PC-3 (cell line): ENCODE results near the gene DSEL. TPM values are rescaled to one million over a fixed set of nuclear protein-coding genes. Genes with fewer than 3 reads are reported as not detected.

Experiments
- ATAC-seq: fragments of 200-7000 bp; cut with Tn5 transposase; 2 replicates; pipeline ENCODE4 v1.9.1; 2020; ENCODE audit warnings: mild to moderate bottlenecking, moderate library complexity
- BruUV-seq: library from RNA; stranded (reverse); fragments of 400-500 nt; replicated peaks from 2 replicates; lab custom pipeline; 2021; lab: Mats Ljungman, UMichigan
- CTCF ChIA-PET: fragments of 300-600 bp; sonication (Branson Sonifier 250); formaldehyde crosslinking; loops from one replicate; lab custom pipeline; 2022; ENCODE audit warnings: antibody characterized with exemption; lab: Charles Lee
- POLR2A ChIA-PET: fragments of 300-600 bp; sonication (Branson Sonifier 250); formaldehyde crosslinking; loops from one replicate; lab custom pipeline; 2022; ENCODE audit warnings: antibody characterized with exemption; ENCODE audit not compliant: unreplicated experiment; lab: Charles Lee
- DNase-seq: peaks from one replicate; pipeline ENCODE4 v3.0.0-alpha.2; 2015
- H2AFZ ChIP-seq: fragments of 300-600 bp; sonication (generic); 2 replicates; pipeline ENCODE4 v1.6.0; 2016; ENCODE audit warnings: antibody characterized with exemption, low read length
- H3F3A ChIP-seq: fragments of 300-600 bp; sonication (generic); one replicate; pipeline ENCODE4 v1.6.0; 2017; ENCODE audit warnings: antibody characterized with exemption, low read length, control low read depth, mild to moderate bottlenecking; ENCODE audit not compliant: unreplicated experiment
- H3K27ac ChIP-seq: fragments of 300-600 bp; sonication (generic); 2 replicates; pipeline ENCODE4 v1.5.1; 2016; ENCODE audit warnings: mild to moderate bottlenecking, low read length
- H3K27me3 ChIP-seq: fragments of 300-600 bp; sonication (generic); 2 replicates; pipeline ENCODE4 v1.6.1; 2016; ENCODE audit warnings: low read length, mixed read lengths
- H3K36me3 ChIP-seq: fragments of 300-600 bp; sonication (generic); 2 replicates; pipeline ENCODE4 v1.6.1; 2016; ENCODE audit warnings: low read depth, mixed run types, low read length, mixed read lengths
- H3K4me1 ChIP-seq: fragments of 300-600 bp; sonication (generic); 2 replicates; pipeline ENCODE4 v1.5.1; 2016; ENCODE audit warnings: low read length; ENCODE audit not compliant: insufficient read depth
- H3K4me2 ChIP-seq: fragments of 300-600 bp; sonication (generic); 2 replicates; pipeline ENCODE4 v1.6.0; 2016; ENCODE audit warnings: low read length
- H3K4me3 ChIP-seq: fragments of 300-600 bp; sonication (generic); 2 replicates; pipeline ENCODE4 v1.5.1; 2016; ENCODE audit warnings: mild to moderate bottlenecking, low read length, mixed read lengths
- H3K79me2 ChIP-seq: fragments of 300-600 bp; sonication (generic); 2 replicates; pipeline ENCODE4 v1.6.1; 2017; ENCODE audit warnings: low read length, mixed read lengths
- H3K9ac ChIP-seq: fragments of 300-600 bp; sonication (generic); 2 replicates; pipeline ENCODE4 v1.6.0; 2016; ENCODE audit warnings: mild to moderate bottlenecking, low read length
- H3K9me2 ChIP-seq: fragments of 300-600 bp; sonication (generic); replicated peaks from 2 replicates; pipeline ENCODE4 v1.6.1; 2016; ENCODE audit warnings: mixed run types, low read length, mixed read lengths
- H3K9me3 ChIP-seq: fragments of 300-600 bp; sonication (generic); 2 replicates; pipeline ENCODE4 v1.6.1; 2016; ENCODE audit warnings: low read length, mixed read lengths
- H4K20me1 ChIP-seq: fragments of 300-600 bp; sonication (generic); 2 replicates; pipeline ENCODE4 v1.6.1; 2016; ENCODE audit warnings: low read length, mixed read lengths
- CTCF ChIP-seq: fragments of 300-600 bp; sonication (generic); conservative IDR thresholded peaks from 2 replicates; pipeline ENCODE4 v1.5.1; 2017; ENCODE audit warnings: antibody characterized with exemption, low read depth, mild to moderate bottlenecking, low read length
- EZH2 ChIP-seq: fragments of 300-600 bp; sonication (generic); IDR thresholded peaks from one replicate; pipeline ENCODE4 v1.6.1; 2017; ENCODE audit warnings: antibody characterized with exemption, mild to moderate bottlenecking, low read length; ENCODE audit not compliant: unreplicated experiment
- EZH2phosphoT487 ChIP-seq: fragments of 300-600 bp; sonication (generic); IDR thresholded peaks from 2 replicates; pipeline ENCODE4 v1.6.1; 2018; ENCODE audit warnings: mild to moderate bottlenecking, antibody characterized with exemption, low read length, borderline replicate concordance
- intact Hi-C: fragments of 100-400 bp; cut with micrococcal nuclease; formaldehyde crosslinking; loops from 2 replicates; pipeline ENCODE4 v1.9.0; 2023
- total RNA-seq: library from RNA; depleted of rRNA; stranded (reverse); fragments of >200 nt; gene quantifications from 2 replicates; pipeline ENCODE4 v1.2.3, GENCODE V29; 2014

The DSEL gene
- total RNA-seq, 1 experiment from 2014 or later = 19.0 TPM

- Histone ChIP-seq H3K27me3 (no peaks in the 10 kb centered on the region), H3K4me1 (no peaks in the 10 kb centered on the region)
- POLR2A ChIA-PET = no interaction called here
Observed at GRCh38 chr18:67477522-67477921, 39.0 kb downstream of the DSEL start.

DNA sequence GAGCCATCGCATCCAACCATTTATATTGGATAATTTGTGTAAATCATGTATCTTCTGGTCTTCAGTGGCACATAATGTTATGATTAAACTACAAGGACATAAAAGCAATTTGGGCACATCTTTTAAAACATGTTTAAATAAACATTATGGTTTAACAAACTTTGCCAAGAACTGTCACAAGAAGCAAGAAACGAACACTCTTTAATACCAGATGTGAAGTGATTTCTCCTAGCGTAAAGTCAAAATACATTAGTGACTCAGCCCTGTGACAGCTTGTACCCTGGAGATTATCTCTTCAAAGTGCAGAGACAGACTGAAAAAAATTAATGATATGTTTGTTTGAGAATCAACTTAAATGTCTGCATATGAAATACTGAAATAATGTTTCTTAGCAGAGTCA lies 39.9 kb downstream of the DSEL start:
- Histone ChIP-seq H3K79me2 (no peaks in the 10 kb centered on the region), H3K9me2 (no peaks in the 10 kb centered on the region), H3K4me2 (no peak overlapping the region), H3K36me3 (no peaks in the 10 kb centered on the region), H3K4me1 (no peaks in the 10 kb centered on the region), H3K9me3 (no peaks in the 10 kb centered on the region), H3K27me3 (no peaks in the 10 kb centered on the region), H3K9ac (no peak overlapping the region), H4K20me1 (no peaks in the 10 kb centered on the region), H3K4me3 (no peak overlapping the region), H3F3A (no peaks in the 10 kb centered on the region), H3K27ac (no peak overlapping the region), H2AFZ (no peak overlapping the region)
- TF ChIP-seq EZH2 (no peak), EZH2phosphoT487 (no peak), CTCF (no peak)
- ChIA-PET POLR2A (no interaction called here), CTCF (no interaction called here)
- ATAC-seq (no peak), DNase-seq (no peak)
- intact Hi-C loops = no loop called here
- no TSS peak for BruUV-seq

More at GRCh38 chr18:67477522-67477921, 39.0 kb downstream of the DSEL start:
- Histone ChIP-seq H3F3A (no peaks in the 10 kb centered on the region), H3K9me3 (no peaks in the 10 kb centered on the region), H3K36me3 (no peaks in the 10 kb centered on the region), H3K27ac (no peak overlapping the region), H3K4me2 (no peak overlapping the region), H3K9me2 (no peaks in the 10 kb centered on the region), H3K79me2 (no peaks in the 10 kb centered on the region), H2AFZ (no peak overlapping the region), H3K9ac (no peak overlapping the region), H4K20me1 (no peaks in the 10 kb centered on the region), H3K4me3 (no peak overlapping the region)
- no peak for DNase-seq
- TF ChIP-seq CTCF = no peak
- TF ChIP-seq EZH2phosphoT487 = no peak
- TF ChIP-seq EZH2 = no peak
- CTCF ChIA-PET = no interaction called here
- BruUV-seq = no TSS peak
- ATAC-seq = no peak
- intact Hi-C loops = no loop called here

- TF ChIP-seq EZH2phosphoT487 (no peak), EZH2 (no peak), CTCF (no peak)
- Histone ChIP-seq H3K9me3 (no peaks in the 10 kb centered on the region), H3K4me1 (no peaks in the 10 kb centered on the region), H3F3A (no peaks in the 10 kb centered on the region), H3K4me3 (no peak overlapping the region), H3K9ac (no peak overlapping the region), H3K27ac (no peak overlapping the region), H3K9me2 (no peaks in the 10 kb centered on the region), H4K20me1 (no peaks in the 10 kb centered on the region), H2AFZ (no peak overlapping the region), H3K79me2 (no peaks in the 10 kb centered on the region), H3K4me2 (no peak overlapping the region), H3K27me3 (no peaks in the 10 kb centered on the region), H3K36me3 (no peaks in the 10 kb centered on the region)
- DNase-seq (no peak), ATAC-seq (no peak)
- POLR2A ChIA-PET = no interaction called here
- intact Hi-C loops = no loop called here
- CTCF ChIA-PET = no interaction called here
- no TSS peak for BruUV-seq
Observed at GRCh38 chr18:67475673-67476072, 40.8 kb downstream of the DSEL start.
